HCT116 (cell line): ENCODE results near the gene SRPK2.

ENCODE experiments used
- EGR1 ChIP-seq: IDR thresholded peaks from 2 replicates; pipeline ENCODE4 v1.6.1; 2012; ENCODE audit warnings: low read depth
- POLR2A ChIP-seq: IDR thresholded peaks from 2 replicates; pipeline ENCODE4 v1.7.0; 2011; ENCODE audit warnings: borderline replicate concordance; ENCODE audit not compliant: insufficient read depth, insufficient read length; ENCODE audit errors: extremely low read depth
- TF ChIP-seq, protein P1 (sequence below), 3 experiments: fragments of 200-600 bp in 1 of 3; sonication (generic) in 1 of 3; IDR thresholded peaks in 2 of 3; conservative IDR thresholded peaks in 1 of 3; 2 replicates each; pipeline ENCODE4 v1.5.1; 2012 to 2017; ENCODE audit warnings: low read depth in 2 of 3, low read length in 2 of 3, antibody characterized with exemption in 1 of 3, borderline replicate concordance in 1 of 3, control low read depth in 1 of 3, mild to moderate bottlenecking in 1 of 3, mixed read lengths in 1 of 3, mixed run types in 1 of 3, moderate library complexity in 1 of 3; ENCODE audit not compliant: insufficient read depth in 1 of 3
- TF ChIP-seq, protein P2 (sequence below): IDR thresholded peaks from 2 replicates; pipeline ENCODE4 v1.6.1; 2012; ENCODE audit warnings: low read depth
- TF ChIP-seq, protein P3 (sequence below): IDR thresholded peaks from 2 replicates; pipeline ENCODE4 v1.6.1; 2012

DNA sequence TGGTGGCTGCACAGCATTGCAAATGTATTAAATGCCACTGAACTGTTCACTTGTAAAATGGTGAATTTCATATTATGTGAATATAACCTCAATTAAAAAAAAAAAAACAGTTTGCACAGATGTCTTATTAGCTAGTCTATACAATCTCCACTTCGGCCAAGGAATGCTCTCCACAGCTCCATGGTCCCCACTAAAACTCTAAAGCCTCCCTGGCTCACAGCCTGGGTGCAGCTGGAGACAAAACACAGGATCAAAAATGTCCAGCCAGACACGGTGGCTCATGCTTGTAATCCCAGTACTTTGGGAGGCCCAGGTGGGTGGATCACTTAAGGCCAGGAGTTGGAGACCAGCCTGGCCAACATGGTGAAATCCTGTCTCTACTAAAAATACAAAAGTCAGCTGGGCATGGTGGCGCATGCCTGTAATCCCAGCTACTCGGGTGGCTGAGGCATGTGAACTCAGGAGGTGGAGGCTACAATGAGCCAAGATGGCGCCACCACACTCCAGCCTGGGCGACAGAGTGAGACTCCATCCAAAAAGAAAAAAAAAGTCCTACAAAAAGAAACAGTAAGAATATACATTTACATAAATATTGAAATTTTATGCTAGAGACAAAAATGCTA lies 66.0 kb downstream of the SRPK2 start:
- TF ChIP-seq EGR1, result no peak
- TF ChIP-seq, protein P1, sequence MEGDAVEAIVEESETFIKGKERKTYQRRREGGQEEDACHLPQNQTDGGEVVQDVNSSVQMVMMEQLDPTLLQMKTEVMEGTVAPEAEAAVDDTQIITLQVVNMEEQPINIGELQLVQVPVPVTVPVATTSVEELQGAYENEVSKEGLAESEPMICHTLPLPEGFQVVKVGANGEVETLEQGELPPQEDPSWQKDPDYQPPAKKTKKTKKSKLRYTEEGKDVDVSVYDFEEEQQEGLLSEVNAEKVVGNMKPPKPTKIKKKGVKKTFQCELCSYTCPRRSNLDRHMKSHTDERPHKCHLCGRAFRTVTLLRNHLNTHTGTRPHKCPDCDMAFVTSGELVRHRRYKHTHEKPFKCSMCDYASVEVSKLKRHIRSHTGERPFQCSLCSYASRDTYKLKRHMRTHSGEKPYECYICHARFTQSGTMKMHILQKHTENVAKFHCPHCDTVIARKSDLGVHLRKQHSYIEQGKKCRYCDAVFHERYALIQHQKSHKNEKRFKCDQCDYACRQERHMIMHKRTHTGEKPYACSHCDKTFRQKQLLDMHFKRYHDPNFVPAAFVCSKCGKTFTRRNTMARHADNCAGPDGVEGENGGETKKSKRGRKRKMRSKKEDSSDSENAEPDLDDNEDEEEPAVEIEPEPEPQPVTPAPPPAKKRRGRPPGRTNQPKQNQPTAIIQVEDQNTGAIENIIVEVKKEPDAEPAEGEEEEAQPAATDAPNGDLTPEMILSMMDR (IDR thresholded peaks at IDR 0.05 in 2 of 3, conservative IDR thresholded peaks at IDR 0.05 in 1 of 3; ENCODE audit: borderline replicate concordance in 1 of 3, insufficient read depth in 1 of 3, low read depth in 2 of 3, low read length in 2 of 3), result no peak
- TF ChIP-seq POLR2A, result no peak
- TF ChIP-seq, protein P2, sequence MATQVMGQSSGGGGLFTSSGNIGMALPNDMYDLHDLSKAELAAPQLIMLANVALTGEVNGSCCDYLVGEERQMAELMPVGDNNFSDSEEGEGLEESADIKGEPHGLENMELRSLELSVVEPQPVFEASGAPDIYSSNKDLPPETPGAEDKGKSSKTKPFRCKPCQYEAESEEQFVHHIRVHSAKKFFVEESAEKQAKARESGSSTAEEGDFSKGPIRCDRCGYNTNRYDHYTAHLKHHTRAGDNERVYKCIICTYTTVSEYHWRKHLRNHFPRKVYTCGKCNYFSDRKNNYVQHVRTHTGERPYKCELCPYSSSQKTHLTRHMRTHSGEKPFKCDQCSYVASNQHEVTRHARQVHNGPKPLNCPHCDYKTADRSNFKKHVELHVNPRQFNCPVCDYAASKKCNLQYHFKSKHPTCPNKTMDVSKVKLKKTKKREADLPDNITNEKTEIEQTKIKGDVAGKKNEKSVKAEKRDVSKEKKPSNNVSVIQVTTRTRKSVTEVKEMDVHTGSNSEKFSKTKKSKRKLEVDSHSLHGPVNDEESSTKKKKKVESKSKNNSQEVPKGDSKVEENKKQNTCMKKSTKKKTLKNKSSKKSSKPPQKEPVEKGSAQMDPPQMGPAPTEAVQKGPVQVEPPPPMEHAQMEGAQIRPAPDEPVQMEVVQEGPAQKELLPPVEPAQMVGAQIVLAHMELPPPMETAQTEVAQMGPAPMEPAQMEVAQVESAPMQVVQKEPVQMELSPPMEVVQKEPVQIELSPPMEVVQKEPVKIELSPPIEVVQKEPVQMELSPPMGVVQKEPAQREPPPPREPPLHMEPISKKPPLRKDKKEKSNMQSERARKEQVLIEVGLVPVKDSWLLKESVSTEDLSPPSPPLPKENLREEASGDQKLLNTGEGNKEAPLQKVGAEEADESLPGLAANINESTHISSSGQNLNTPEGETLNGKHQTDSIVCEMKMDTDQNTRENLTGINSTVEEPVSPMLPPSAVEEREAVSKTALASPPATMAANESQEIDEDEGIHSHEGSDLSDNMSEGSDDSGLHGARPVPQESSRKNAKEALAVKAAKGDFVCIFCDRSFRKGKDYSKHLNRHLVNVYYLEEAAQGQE, result no peak
- TF ChIP-seq, protein P3, sequence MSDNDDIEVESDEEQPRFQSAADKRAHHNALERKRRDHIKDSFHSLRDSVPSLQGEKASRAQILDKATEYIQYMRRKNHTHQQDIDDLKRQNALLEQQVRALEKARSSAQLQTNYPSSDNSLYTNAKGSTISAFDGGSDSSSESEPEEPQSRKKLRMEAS, result no peak
